GM23248 (cell line): ENCODE measurements around the gene THADA. TPM values are rescaled to one million over a fixed set of nuclear protein-coding genes. Genes with fewer than 3 reads are reported as not detected.
A peak's percentile ranks its signal among the peaks of the same experiment; 100 is the strongest.

Experiments used
- DNase-seq: peaks from one replicate; pipeline ENCODE4 v3.0.0-alpha.2; 2015
- H2AFZ ChIP-seq: fragments of 200-600 bp; sonication (generic); 2 replicates; pipeline ENCODE4 v1.6.1; 2016; ENCODE audit warnings: antibody characterized with exemption
- H3F3A ChIP-seq: fragments of 200-600 bp; sonication (generic); 2 replicates; pipeline ENCODE4 v1.6.1; 2016; ENCODE audit warnings: mild to moderate bottlenecking, antibody characterized with exemption, mixed run types; ENCODE audit not compliant: insufficient read depth
- H3K27ac ChIP-seq: fragments of 200-600 bp; sonication (generic); 2 replicates; pipeline ENCODE4 v1.5.1; 2016; ENCODE audit warnings: mild to moderate bottlenecking
- H3K27me3 ChIP-seq: fragments of 200-600 bp; sonication (generic); replicated peaks from 2 replicates; pipeline ENCODE4 v1.6.1; 2016; ENCODE audit warnings: mild to moderate bottlenecking; ENCODE audit not compliant: insufficient read depth
- H3K36me3 ChIP-seq: fragments of 200-600 bp; sonication (generic); 2 replicates; pipeline ENCODE4 v1.6.1; 2016; ENCODE audit warnings: low read depth, mild to moderate bottlenecking
- H3K4me1 ChIP-seq: fragments of 200-600 bp; sonication (generic); 2 replicates; pipeline ENCODE4 v1.6.1; 2016; ENCODE audit warnings: mild to moderate bottlenecking; ENCODE audit not compliant: insufficient read depth
- H3K4me2 ChIP-seq: fragments of 200-600 bp; sonication (generic); one replicate; pipeline ENCODE4 v1.6.1; 2016; ENCODE audit warnings: mild to moderate bottlenecking; ENCODE audit not compliant: unreplicated experiment
- H3K4me3 ChIP-seq: fragments of 200-600 bp; sonication (generic); 2 replicates; pipeline ENCODE4 v1.5.1; 2016; ENCODE audit warnings: mild to moderate bottlenecking
- H3K79me2 ChIP-seq: fragments of 200-600 bp; sonication (generic); 2 replicates; pipeline ENCODE4 v1.6.1; 2016; ENCODE audit warnings: mild to moderate bottlenecking; ENCODE audit not compliant: insufficient read depth
- H3K9ac ChIP-seq: fragments of 200-600 bp; sonication (generic); 2 replicates; pipeline ENCODE4 v1.6.1; 2016; ENCODE audit warnings: mild to moderate bottlenecking
- H3K9me2 ChIP-seq: fragments of 200-600 bp; sonication (generic); 2 replicates; pipeline ENCODE4 v1.6.1; 2016; ENCODE audit warnings: mixed run types, mild to moderate bottlenecking, moderate library complexity; ENCODE audit not compliant: insufficient read depth
- H3K9me3 ChIP-seq: fragments of 200-600 bp; sonication (generic); one replicate; pipeline ENCODE4 v1.6.1; 2017; ENCODE audit warnings: low read depth
- H4K20me1 ChIP-seq: fragments of 200-600 bp; sonication (generic); 2 replicates; pipeline ENCODE4 v1.6.0; 2016; ENCODE audit not compliant: insufficient read depth
- EZH2 ChIP-seq: fragments of 200-600 bp; sonication (generic); IDR thresholded peaks from 2 replicates; pipeline ENCODE4 v1.6.1; 2018; ENCODE audit warnings: antibody characterized with exemption, mild to moderate bottlenecking; ENCODE audit not compliant: insufficient read depth, poor library complexity, severe bottlenecking
- EZH2phosphoT487 ChIP-seq: fragments of 200-600 bp; sonication (generic); IDR thresholded peaks from 2 replicates; pipeline ENCODE4 v1.6.1; 2018; ENCODE audit warnings: antibody characterized with exemption, moderate library complexity, mild to moderate bottlenecking, low read depth; ENCODE audit not compliant: insufficient read depth
- WGBS, 2 experiments: methylation state at CpG; one replicate each; pipeline ENCODE4 v1.1.6; 2015 to 2017; ENCODE audit warnings: low lambda C conversion rate in 2 of 2, low coverage in 1 of 2; ENCODE audit errors: missing lambda C conversion rate in 2 of 2; 5-methylcytosine and 5-hydroxymethylcytosine counted together
- in situ Hi-C: fragments of 300-500 bp; cut with MboI; formaldehyde crosslinking; loops from 2 replicates; pipeline ENCODE4 v1.15.0; 2020
- polyA plus RNA-seq: library from polyadenylated mRNA; unstranded; fragments of >200 nt; fragmentation: Nextera tagmentation; extraction: Ambion mirVana; gene quantifications from 2 replicates; pipeline ENCODE4 v1.2.1, GENCODE V29; 2016
- total RNA-seq: library from RNA; depleted of rRNA; stranded (reverse); fragments of >200 nt; shearing (Covaris generic); gene quantifications from 2 replicates; pipeline ENCODE4 v1.2.3, GENCODE V29; 2014

Gene THADA
- total and polyA plus RNA-seq, 2 experiments from 2014 or later: 14.1 to 15.8 TPM

DNA sequence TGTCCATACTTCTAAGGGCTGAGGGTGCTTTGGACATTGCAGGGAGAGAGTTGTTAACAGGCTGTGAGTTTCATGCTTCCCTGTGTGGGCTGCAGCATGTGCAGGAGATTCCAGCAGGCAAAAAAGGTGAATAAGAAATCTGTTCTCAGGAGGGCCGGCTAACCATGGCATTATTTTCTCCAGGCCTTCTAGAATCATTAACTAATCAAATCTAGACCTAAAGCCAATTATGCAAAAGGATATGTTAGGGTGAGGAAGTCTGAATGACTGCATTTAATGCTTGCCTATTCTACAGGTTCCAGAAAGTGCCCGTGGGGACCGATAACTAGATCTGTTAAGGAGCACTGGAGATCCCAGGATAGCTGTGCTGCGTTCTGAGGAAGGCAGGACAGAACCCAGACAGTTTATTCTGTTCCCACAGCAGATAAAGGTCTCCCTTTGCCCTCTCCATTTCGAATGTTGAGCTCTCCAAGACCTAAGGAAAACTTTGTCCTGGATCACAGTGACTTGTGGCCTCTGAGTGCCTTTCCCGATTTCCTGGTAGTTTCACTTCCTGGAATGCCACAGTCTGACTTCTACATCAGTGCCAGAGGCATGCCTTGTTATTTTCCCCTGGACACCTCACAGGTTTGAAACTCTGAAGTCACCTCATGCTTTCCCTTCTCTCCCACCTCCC lies 319.4 kb downstream of the THADA start:
- no peaks in the 10 kb centered on the region for H4K20me1 ChIP-seq
- no peaks in the 10 kb centered on the region for H3K27me3 ChIP-seq
- H3K4me2 ChIP-seq: no peak overlapping the region
- H2AFZ ChIP-seq: no peak overlapping the region
- H3K9me2 ChIP-seq: no peaks in the 10 kb centered on the region
- no peak overlapping the region for H3K9ac ChIP-seq
- no peak overlapping the region for H3K27ac ChIP-seq
- H3K4me1 ChIP-seq: peaks cover 27% of the 10 kb centered on the region
- H3K79me2 ChIP-seq: no peaks in the 10 kb centered on the region
- peaks cover 17% of the 10 kb centered on the region for H3F3A ChIP-seq
- TF ChIP-seq EZH2phosphoT487: no peak
- no peak for TF ChIP-seq EZH2
- in situ Hi-C loops: no loop called here
- no peak for DNase-seq
- no peaks in the 10 kb centered on the region for H3K9me3 ChIP-seq
- WGBS, 2 experiments: 55 to 62% methylated on average over 6 of the region's 6 CpGs
- H3K36me3 ChIP-seq: 0 out of 2 replicates have a peak, but pooled peaks cover 7% of the 10 kb centered on the region
- H3K4me3 ChIP-seq: no peak overlapping the region

DNA sequence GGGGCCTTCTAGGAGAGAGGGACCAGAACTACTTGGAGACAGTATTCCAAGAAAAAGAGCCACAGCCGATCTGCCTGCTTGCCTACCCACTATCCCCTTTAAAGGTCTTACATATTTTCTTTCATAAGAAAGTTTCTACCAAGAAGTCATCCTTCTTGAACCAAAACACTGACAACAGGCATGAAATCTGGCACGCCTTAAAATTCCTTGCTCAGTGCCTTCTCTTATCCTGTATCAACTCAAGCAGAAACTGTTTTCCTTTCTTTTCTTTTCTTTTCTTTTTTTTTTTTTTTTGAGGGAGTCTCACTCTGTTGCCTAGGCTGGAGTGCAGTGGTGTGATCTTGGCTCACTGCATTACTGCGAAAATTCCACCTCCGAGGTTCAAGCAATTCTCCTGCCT lies 321.1 kb downstream of the THADA start:
- Histone ChIP-seq H3K9ac (no peak overlapping the region), H3K79me2 (no peaks in the 10 kb centered on the region), H4K20me1 (no peaks in the 10 kb centered on the region), H3K9me2 (no peaks in the 10 kb centered on the region), H3K9me3 (no peaks in the 10 kb centered on the region), H3K36me3 (0 out of 2 replicates have a peak, but pooled peaks cover 6% of the 10 kb centered on the region), H3F3A (peaks cover 17% of the 10 kb centered on the region), H3K4me2 (no peak overlapping the region), H3K27me3 (no peaks in the 10 kb centered on the region), H3K4me3 (no peak overlapping the region), H3K27ac (no peak overlapping the region), H2AFZ (no peak overlapping the region), H3K4me1 (peaks cover 35% of the 10 kb centered on the region)
- DNase-seq: no peak
- in situ Hi-C loops: no loop called here
- TF ChIP-seq EZH2 (no peak), EZH2phosphoT487 (no peak)
- 86 to 89% methylated on average over 4 of the region's 4 CpGs for WGBS, 2 experiments

DNA sequence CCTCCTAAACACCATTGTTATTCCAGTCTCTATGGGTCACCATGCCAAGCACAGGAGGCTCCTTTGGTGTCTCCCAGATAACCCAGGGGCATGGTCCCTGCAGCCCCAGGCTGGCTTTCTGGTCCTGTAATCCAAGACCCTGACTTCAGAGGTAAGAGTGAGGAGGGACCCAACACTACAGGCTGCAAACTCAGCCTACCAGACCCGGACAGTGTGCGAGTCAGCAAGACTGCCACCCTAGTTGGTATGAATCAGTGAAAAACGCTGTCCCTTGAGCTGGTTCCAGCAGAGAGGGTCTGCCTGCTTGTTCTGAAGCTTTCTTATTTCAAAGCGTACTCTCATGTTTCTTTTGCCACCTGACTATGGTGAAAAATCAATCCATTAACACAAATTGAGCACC lies 321.8 kb downstream of the THADA start:
- in situ Hi-C loops: no loop called here
- H3K9me3 ChIP-seq: no peaks in the 10 kb centered on the region
- no peaks in the 10 kb centered on the region for H3K79me2 ChIP-seq
- peak; percentile 69 for DNase-seq
- H3F3A ChIP-seq: peaks cover 22% of the 10 kb centered on the region
- peak overlapping the region; percentile 36 for H3K4me2 ChIP-seq
- H2AFZ ChIP-seq: no peak overlapping the region
- TF ChIP-seq EZH2 (no peak), EZH2phosphoT487 (no peak)
- peaks cover 41% of the 10 kb centered on the region for H3K4me1 ChIP-seq
- H3K9ac ChIP-seq: no peak overlapping the region; the same call in 1 of the 2 replicates
- no peaks in the 10 kb centered on the region for H4K20me1 ChIP-seq
- no peak overlapping the region for H3K4me3 ChIP-seq
- no peaks in the 10 kb centered on the region for H3K36me3 ChIP-seq
- peak overlapping the region; percentile 64 for H3K27ac ChIP-seq
- no peaks in the 10 kb centered on the region for H3K9me2 ChIP-seq
- no peaks in the 10 kb centered on the region for H3K27me3 ChIP-seq
- WGBS, 2 experiments: 53 to 54% methylated on average over 4 of the region's 4 CpGs

DNA sequence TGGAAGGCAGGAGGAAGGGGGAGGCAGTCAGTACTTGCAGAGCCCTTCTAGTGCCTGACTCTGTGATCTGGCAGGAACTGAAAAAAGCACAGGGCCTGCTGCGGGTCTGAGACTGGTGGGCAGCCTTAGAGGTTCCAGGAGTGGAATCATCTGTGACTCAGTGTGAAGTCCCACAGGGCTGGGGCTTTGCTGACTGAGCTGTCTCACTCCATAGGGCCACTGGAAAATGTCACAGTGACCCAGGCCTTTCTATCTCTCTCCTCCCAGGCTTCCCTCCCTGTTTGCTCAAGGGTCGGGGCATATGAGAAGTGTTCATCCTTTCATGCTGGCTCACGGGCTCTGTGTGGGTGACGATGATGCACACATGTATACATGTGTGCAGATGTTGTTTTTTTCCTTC lies 322.3 kb downstream of the THADA start:
- Histone ChIP-seq H2AFZ (no peak overlapping the region), H3K9me2 (no peaks in the 10 kb centered on the region), H3K27me3 (no peaks in the 10 kb centered on the region), H3F3A (peaks cover 26% of the 10 kb centered on the region), H4K20me1 (no peaks in the 10 kb centered on the region), H3K9ac (peak overlapping the region; percentile 25; the same call in 1 of the 2 replicates), H3K79me2 (no peaks in the 10 kb centered on the region), H3K27ac (peak overlapping the region; percentile 64), H3K4me2 (peak overlapping the region; percentile 36), H3K9me3 (no peaks in the 10 kb centered on the region), H3K4me3 (no peak overlapping the region), H3K36me3 (no peaks in the 10 kb centered on the region), H3K4me1 (peaks cover 44% of the 10 kb centered on the region)
- in situ Hi-C loops: no loop called here
- TF ChIP-seq EZH2phosphoT487 (no peak), EZH2 (no peak)
- WGBS, 2 experiments: 6% methylated on average over 4 of the region's 4 CpGs
- peak; percentile 84 for DNase-seq
